Dedifferentiated amniotic fluid mesenchymal stem cell (primary cell): ENCODE data around the gene CXorf58.

ENCODE experiments used
- DNase-seq: peaks from one replicate; pipeline ENCODE4 v3.0.0-alpha.2; 2016; ENCODE audit errors: extremely low spot score

The CXorf58 gene

GRCh38 chrX:23900220-23900797 lies 7.5 kb upstream of the CXorf58 start:
- no peak for DNase-seq

GRCh38 chrX:23901060-23901459 lies 6.7 kb upstream of the CXorf58 start:
- DNase-seq: no peak

- peak; percentile 69 for DNase-seq
Observed at GRCh38 chrX:23901805-23902204, 6.0 kb upstream of the CXorf58 start.

- DNase-seq: peak; percentile 72
Observed at GRCh38 chrX:23902419-23902818, 5.4 kb upstream of the CXorf58 start.

GRCh38 chrX:23904096-23904495 lies 3.7 kb upstream of the CXorf58 start:
- no peak for DNase-seq

GRCh38 chrX:23907111-23907497 lies 702 bp upstream of the CXorf58 start:
- no peak for DNase-seq

GRCh38 chrX:23908219-23909004 lies 606 bp downstream of the CXorf58 start:
- no peak for DNase-seq

GRCh38 chrX:23911126-23911835 lies 3.5 kb downstream of the CXorf58 start:
- no peak for DNase-seq

GRCh38 chrX:23919148-23919547 lies 11.3 kb downstream of the CXorf58 start:
- no peak for DNase-seq

- DNase-seq: no peak
Observed at GRCh38 chrX:23919706-23920320, 12.0 kb downstream of the CXorf58 start.

GRCh38 chrX:23926015-23926414 lies 18.2 kb downstream of the CXorf58 start:
- no peak for DNase-seq

GRCh38 chrX:23930894-23931604 lies 23.2 kb downstream of the CXorf58 start:
- no peak for DNase-seq

GRCh38 chrX:23932046-23932445 lies 24.2 kb downstream of the CXorf58 start:
- no peak for DNase-seq

GRCh38 chrX:23935106-23935505 lies 27.3 kb downstream of the CXorf58 start:
- DNase-seq: no peak

- DNase-seq: no peak
Observed at GRCh38 chrX:23936180-23936579, 28.4 kb downstream of the CXorf58 start.

GRCh38 chrX:23937100-23937499 lies 29.3 kb downstream of the CXorf58 start:
- DNase-seq: no peak

- DNase-seq: no peak
Observed at GRCh38 chrX:23938690-23939089, 30.9 kb downstream of the CXorf58 start.

- no peak for DNase-seq
Observed at GRCh38 chrX:23939203-23939602, 31.4 kb downstream of the CXorf58 start.

GRCh38 chrX:23944234-23944633 lies 36.4 kb downstream of the CXorf58 start:
- DNase-seq: no peak

- no peak for DNase-seq
Observed at GRCh38 chrX:23945206-23945605, 37.4 kb downstream of the CXorf58 start.

GRCh38 chrX:23952391-23952790 lies 44.6 kb downstream of the CXorf58 start:
- DNase-seq: no peak
